Activated B cell treated with CpG ODN at 0.5 μM for 24 hours (primary cell): ENCODE data around the gene ST6GALNAC6. TPM values are rescaled to one million over a fixed set of nuclear protein-coding genes. Genes with fewer than 3 reads are reported as not detected.

ENCODE experiments used
- ATAC-seq: fragments of 200-7000 bp; cut with Tn5 transposase; one replicate; pipeline ENCODE4 v1.10.0; 2021; ENCODE audit warnings: low read depth, mild to moderate bottlenecking, moderate library complexity
- CTCF ChIA-PET: fragments of 350-600 bp; sonication (Branson Sonifier 250); formaldehyde crosslinking; loops from one replicate; lab custom pipeline; 2021; ENCODE audit warnings: antibody characterized with exemption; lab: Charles Lee
- POLR2A ChIA-PET: fragments of 350-600 bp; sonication (Branson Sonifier 250); formaldehyde crosslinking; loops from one replicate; lab custom pipeline; 2021; ENCODE audit warnings: antibody characterized with exemption; lab: Charles Lee
- DNase-seq: peaks from one replicate; pipeline ENCODE4 v3.0.0; 2022
- H3K27ac Mint-ChIP-seq: one replicate; pipeline ENCODE4 v1.8.0; 2020; ENCODE audit warnings: mixed read lengths
- H3K27me3 Mint-ChIP-seq: one replicate; pipeline ENCODE4 v1.8.0; 2021; ENCODE audit warnings: mixed read lengths
- H3K36me3 Mint-ChIP-seq: one replicate; pipeline ENCODE4 v1.8.0; 2021; ENCODE audit warnings: low read depth, mixed read lengths
- H3K4me1 Mint-ChIP-seq: one replicate; pipeline ENCODE4 v1.8.0; 2021; ENCODE audit warnings: mixed read lengths
- H3K4me3 Mint-ChIP-seq: one replicate; pipeline ENCODE4 v1.8.0; 2020; ENCODE audit warnings: mild to moderate bottlenecking, mixed read lengths
- H3K9me3 Mint-ChIP-seq: one replicate; pipeline ENCODE4 v1.8.0; 2020; ENCODE audit warnings: mixed read lengths
- CTCF ChIP-seq: fragments of 200-600 bp; IDR thresholded peaks from one replicate; pipeline ENCODE4 v1.8.0; 2022; ENCODE audit warnings: antibody characterized with exemption, mild to moderate bottlenecking
- intact Hi-C: fragments of 100-400 bp; cut with micrococcal nuclease; formaldehyde crosslinking; loops from one replicate; pipeline ENCODE4 v1.15.1; 2024
- total RNA-seq: library from RNA; stranded (reverse); gene quantifications from 2 replicates; pipeline ENCODE4 v1.2.3, GENCODE V29; 2022

ST6GALNAC6 gene
- total RNA-seq, 1 donor from 2014 or later: 47.5 TPM

GRCh38 chr9:127856729-127857116, 42.7 kb downstream of the ST6GALNAC6 start:
- CTCF ChIA-PET: interaction anchor here (1.0 kb wide), 1 partner anchor 13 kb away, joined by 4 read pairs; no protein-coding TSS in a partner anchor
- Mint-ChIP-seq H3K4me3 (no peak overlapping the region), H3K36me3 (no peaks in the 10 kb centered on the region)

GRCh38 chr9:127856094-127856728, 43.2 kb downstream of the ST6GALNAC6 start:
- Mint-ChIP-seq H3K9me3 (no peaks in the 10 kb centered on the region), H3K4me3 (no peak overlapping the region), H3K27me3 (no peaks in the 10 kb centered on the region), H3K27ac (no peak overlapping the region), H3K4me1 (peaks cover 52% of the 10 kb centered on the region), H3K36me3 (no peaks in the 10 kb centered on the region)
- ATAC-seq (no peak), DNase-seq (no peak)
- POLR2A ChIA-PET: no interaction called here
- CTCF ChIA-PET: interaction anchor here (1.3 to 2.1 kb wide), 2 partner anchors 9 to 14 kb away, joined by 4 to 11 read pairs; no protein-coding TSS in a partner anchor
- no peak for TF ChIP-seq CTCF
- intact Hi-C loops: no loop called here

More at GRCh38 chr9:127856729-127857116, 42.7 kb downstream of the ST6GALNAC6 start:
- POLR2A ChIA-PET: no interaction called here
- no peak for DNase-seq
- intact Hi-C loops: no loop called here
- no peaks in the 10 kb centered on the region for H3K9me3 Mint-ChIP-seq
- peaks cover 57% of the 10 kb centered on the region for H3K4me1 Mint-ChIP-seq
- H3K27ac Mint-ChIP-seq: no peak overlapping the region
- ATAC-seq: no peak
- H3K27me3 Mint-ChIP-seq: no peaks in the 10 kb centered on the region
- TF ChIP-seq CTCF: no peak

GRCh38 chr9:127855522-127855921, 43.9 kb downstream of the ST6GALNAC6 start:
- H3K4me1 Mint-ChIP-seq: peaks cover 45% of the 10 kb centered on the region
- peak overlapping the region; percentile 38 for H3K4me3 Mint-ChIP-seq
- no peak for DNase-seq
- H3K27ac Mint-ChIP-seq: no peak overlapping the region
- no peaks in the 10 kb centered on the region for H3K36me3 Mint-ChIP-seq
- ChIA-PET CTCF (interaction anchor here (1.3 to 2.1 kb wide), 3 partner anchors 10 to 121 kb away, joined by 4 to 11 read pairs (median 6); partner anchors contain the start of gene TOR2A), POLR2A (interaction anchor here (0.6 to 2.8 kb wide), 3 partner anchors 13 to 121 kb away, joined by 6 to 8 read pairs (median 6); partner anchors contain the start of gene TOR2A)
- no peaks in the 10 kb centered on the region for H3K27me3 Mint-ChIP-seq
- H3K9me3 Mint-ChIP-seq: no peaks in the 10 kb centered on the region
- TF ChIP-seq CTCF: no peak
- intact Hi-C loops: no loop called here
- no peak for ATAC-seq

GRCh38 chr9:127854960-127855359, 44.4 kb downstream of the ST6GALNAC6 start:
- ATAC-seq (no peak), DNase-seq (no peak)
- ChIA-PET POLR2A (interaction anchor here (0.6 to 2.8 kb wide), 5 partner anchors 14 to 516 kb away, joined by 6 to 8 read pairs (median 6); partner anchors contain the start of genes TOR2A and URM1), CTCF (interaction anchor here (1.3 to 2.1 kb wide), 3 partner anchors 11 to 120 kb away, joined by 4 to 11 read pairs (median 6); partner anchors contain the start of gene TOR2A)
- H3K4me3 Mint-ChIP-seq: no peak overlapping the region
- no peaks in the 10 kb centered on the region for H3K36me3 Mint-ChIP-seq
- no peak for TF ChIP-seq CTCF
- no peaks in the 10 kb centered on the region for H3K9me3 Mint-ChIP-seq
- H3K27ac Mint-ChIP-seq: no peak overlapping the region
- intact Hi-C loops: no loop called here
- H3K4me1 Mint-ChIP-seq: peaks cover 42% of the 10 kb centered on the region
- H3K27me3 Mint-ChIP-seq: no peaks in the 10 kb centered on the region

GRCh38 chr9:127854184-127854806, 45.1 kb downstream of the ST6GALNAC6 start, which contains the start of gene ENG:
TSS of gene ENG (minus strand) at chr9:127854658. CDS start at chr9:127854355, 303 bp downstream.
- POLR2A ChIA-PET: interaction anchor here (0.6 to 2.8 kb wide), 7 partner anchors 9 to 1950 kb away, joined by 3 to 9 read pairs (median 6); partner anchors contain the start of genes CDK9, TOR2A and URM1
- CTCF ChIA-PET: interaction anchor here (1.3 to 2.1 kb wide), 4 partner anchors 11 to 119 kb away, joined by 4 to 11 read pairs (median 8); partner anchors contain the start of gene TOR2A
- no peaks in the 10 kb centered on the region for H3K27me3 Mint-ChIP-seq
- H3K9me3 Mint-ChIP-seq: peaks cover 2% of the 10 kb centered on the region
- intact Hi-C loops: no loop called here
- peak within 1 kb of the TSS; percentile 82 for H3K4me3 Mint-ChIP-seq
- ATAC-seq (peak; percentile 71), DNase-seq (no peak)
- no peak for TF ChIP-seq CTCF
- peak within 1 kb of the TSS; percentile 41 for H3K27ac Mint-ChIP-seq
- H3K4me1 Mint-ChIP-seq: peaks cover 41% of the 10 kb centered on the region
- H3K36me3 Mint-ChIP-seq: peaks cover 3% of the 10 kb centered on the region
